Anterior cingulate cortex (tissue), 58 donors: ENCODE results near the gene CLCA1.

Source experiments
- DNase-seq, 58 donors: peaks; one replicate each; lab custom pipeline; 2025; lab: John Stamatoyannopoulos, UW

CLCA1 gene

GRCh38 chr1:86542631-86543030 lies 73.9 kb downstream of the CLCA1 start:
- no peak for DNase-seq

GRCh38 chr1:86546787-86547221 lies 78.1 kb downstream of the CLCA1 start, which contains the start of gene CLCA4:
Gene CLCA4 (plus strand): TSS chr1:86547078. CDS start chr1:86547120, 42 bp downstream.
- DNase-seq = peak in 1 of 58 donors; percentile 76

- no peak for DNase-seq
Observed at GRCh38 chr1:86548839-86549238, 80.1 kb downstream of the CLCA1 start.
